SK-N-MC (cell line): ENCODE data around the gene HOXD4.

ENCODE experiments used
- EZH2 ChIP-seq: fragments of 200-600 bp; sonication (generic); IDR thresholded peaks from one replicate; pipeline ENCODE4 v1.6.1; 2017; ENCODE audit warnings: antibody characterized with exemption
- FOXP2 ChIP-seq: optimal IDR thresholded peaks from 2 replicates; pipeline ENCODE3; 2011; ENCODE audit warnings: mild to moderate bottlenecking, moderate library complexity; ENCODE audit not compliant: insufficient read depth; ENCODE audit errors: extremely low read length, control extremely low read depth
- POLR2AphosphoS5 ChIP-seq: IDR thresholded peaks from 2 replicates; pipeline ENCODE4 v1.6.1; 2012; ENCODE audit warnings: mild to moderate bottlenecking, low read depth, low read length, borderline replicate concordance

- no peak for TF ChIP-seq POLR2AphosphoS5
- TF ChIP-seq FOXP2: no peak
- no peak for TF ChIP-seq EZH2
Observed at GRCh38 chr2:176127774-176128072, 23.6 kb upstream of the HOXD4 start.
